DOHH2 (cell line): ENCODE data around the gene LRRC37A3.
"Not testable (repeated sequence)": the region's sequence is repeated elsewhere in the genome, so short reads cannot be mapped to it uniquely, and the experiment has no call there.

ENCODE experiments used
- CTCF ChIP-seq: fragments of 200-600 bp; sonication (generic); IDR thresholded peaks from one replicate; pipeline ENCODE4 v1.5.1; 2014; ENCODE audit warnings: antibody characterized with exemption, mild to moderate bottlenecking, low read depth, low read length; ENCODE audit not compliant: poor library complexity, severe bottlenecking
- EZH2phosphoT487 ChIP-seq: fragments of 200-600 bp; sonication (generic); IDR thresholded peaks from 2 replicates; pipeline ENCODE4 v1.6.1; 2017; ENCODE audit warnings: borderline replicate concordance, mild to moderate bottlenecking, antibody characterized with exemption, low read length, moderate library complexity, mixed read lengths

- TF ChIP-seq CTCF, EZH2phosphoT487: not testable (repeated sequence)
Observed at GRCh38 chr17:64837018-64837761, 82.1 kb downstream of the LRRC37A3 start.
